Heart right ventricle (tissue), 16 donors: ENCODE data around the gene SYPL2. TPM values are rescaled to one million over a fixed set of nuclear protein-coding genes. Genes with fewer than 3 reads are reported as not detected.

Experiments
- ATAC-seq, 8 donors: fragments of 200-7000 bp; cut with Tn5 transposase; one replicate each; pipeline ENCODE4 v1.9.1; 2020; ENCODE audit warnings: mild to moderate bottlenecking in 8 of 8, moderate library complexity in 8 of 8, moderate number of reproducible peaks in 1 of 8
- DNase-seq, 2 donors: peaks; one replicate each; pipeline ENCODE4 v3.0.0-alpha.2; 2020
- H3K27ac ChIP-seq, 10 donors: fragments of 200-600 bp; sonication (generic) in 2 of 10; one replicate each; pipeline versions ENCODE4 v1.5.0 to v1.8.0; 2020 to 2022; ENCODE audit warnings: mild to moderate bottlenecking in 3 of 10
- H3K27me3 ChIP-seq, 7 donors: fragments of 200-600 bp; one replicate each; pipeline ENCODE4 v1.8.0; 2021 to 2022; ENCODE audit warnings: mild to moderate bottlenecking in 2 of 7
- H3K36me3 ChIP-seq, 9 donors: fragments of 200-600 bp; sonication (generic) in 1 of 9; one replicate each; pipeline versions ENCODE4 v1.5.0 to v1.8.0; 2020 to 2022; ENCODE audit warnings: mild to moderate bottlenecking in 2 of 9
- H3K4me1 ChIP-seq, 9 donors: fragments of 200-600 bp; sonication (generic) in 1 of 9; one replicate each; pipeline versions ENCODE4 v1.5.0 to v1.8.0; 2020 to 2022; ENCODE audit warnings: mild to moderate bottlenecking in 4 of 9
- H3K4me3 ChIP-seq, 10 donors: fragments of 200-600 bp; sonication (generic) in 2 of 10; one replicate each; pipeline versions ENCODE4 v1.5.0 to v1.8.0; 2020 to 2022; ENCODE audit warnings: mild to moderate bottlenecking in 7 of 10, moderate library complexity in 2 of 10
- H3K9me3 ChIP-seq, 11 donors: fragments of 200-600 bp in 10 of 11; sonication (generic) in 2 of 11; one replicate each; pipeline versions ENCODE4 v1.5.0 to v1.8.0; 2013 to 2022; ENCODE audit warnings: mild to moderate bottlenecking in 2 of 11, control low read depth in 1 of 11, moderate library complexity in 1 of 11
- WGBS, 2 donors: extraction: QIAGEN DNeasy Blood & Tissue Kit; methylation state at CpG; one replicate each; pipeline ENCODE4 v1.1.7; 2013; ENCODE audit warnings: inconsistent platforms in 1 of 2; 5-methylcytosine and 5-hydroxymethylcytosine counted together
- intact Hi-C, 10 donors: fragments of 100-400 bp; cut with DNase I; formaldehyde crosslinking; loops; one replicate each; pipeline versions ENCODE4 v1.11.1 to v1.14.2; 2022
- polyA plus RNA-seq, 2 donors: library from polyadenylated mRNA; stranded (reverse); fragments of 200-250 nt; gene quantifications; one replicate each; pipeline ENCODE4 v1.2.3, GENCODE V29; 2013
- total RNA-seq, 10 donors: library from RNA; stranded (reverse); fragmentation: NEBNext Ultra II Directional in 3 of 10; extraction: Animal tissue kit (Norgen Biotek cat#: 25700) in 3 of 10; gene quantifications; one replicate each; pipeline versions ENCODE4 v1.2.1 to v1.2.4, GENCODE V29; 2021 to 2023
- TF ChIP-seq, protein P1 (sequence below), 9 donors: fragments of 200-600 bp; sonication (generic) in 2 of 9; IDR thresholded peaks; one replicate each; pipeline versions ENCODE4 v1.5.0 to v1.8.0; 2021 to 2022; ENCODE audit warnings: antibody characterized with exemption in 9 of 9, mild to moderate bottlenecking in 5 of 9, moderate library complexity in 1 of 9
- donor health status: Arrhythmogenic right ventricular cardiomyopathy.
- donor health status: ischemic (EF 13 %, LVEDD 7.1; RV severe dilation, severe dysfunction).
- donor health status: healthy with polysubstance abuse.
- donor health status: DM: no; HTN: yes; CAD: no.
- donor health status: DM: no; HTN: no; CAD: no.
- donor health status: ischemic (EF 25% LVEDD 6.9; RV normal size, moderate dysfunction).
- donor health status: ischemic (EF 25% LVEDD 5.7; RV mildly dilated, moderate dysfunction).
- donor health status: healthy.
- donor health status: DM: yes; HTN: yes; CAD: no.
- donor health status: Ischemic cardiomyopathy.
- donor health status: ischemic (EF 35%, LVEDD 5.7; RV mildly dilated, moderate dysfunction).
- donor health status: nonischemic (EF 11% LVEDD 7.7; RV severe dilation, severe dysfunction).
- donor health status: DM: yes; HTN: yes; CAD: no.
- donor health status: PGD.
- donor health status: ischemic (EF 29% LVEDD 5.4; RV normal size, mild dysfunction).
- donor health status: nonischemic (EF 23%, LVEDD 6.1; RV moderate dilation, normal function).

SYPL2 gene
- total and polyA plus RNA-seq, 12 donors: 15.0 to 47.3 (median 26.8) TPM

DNA sequence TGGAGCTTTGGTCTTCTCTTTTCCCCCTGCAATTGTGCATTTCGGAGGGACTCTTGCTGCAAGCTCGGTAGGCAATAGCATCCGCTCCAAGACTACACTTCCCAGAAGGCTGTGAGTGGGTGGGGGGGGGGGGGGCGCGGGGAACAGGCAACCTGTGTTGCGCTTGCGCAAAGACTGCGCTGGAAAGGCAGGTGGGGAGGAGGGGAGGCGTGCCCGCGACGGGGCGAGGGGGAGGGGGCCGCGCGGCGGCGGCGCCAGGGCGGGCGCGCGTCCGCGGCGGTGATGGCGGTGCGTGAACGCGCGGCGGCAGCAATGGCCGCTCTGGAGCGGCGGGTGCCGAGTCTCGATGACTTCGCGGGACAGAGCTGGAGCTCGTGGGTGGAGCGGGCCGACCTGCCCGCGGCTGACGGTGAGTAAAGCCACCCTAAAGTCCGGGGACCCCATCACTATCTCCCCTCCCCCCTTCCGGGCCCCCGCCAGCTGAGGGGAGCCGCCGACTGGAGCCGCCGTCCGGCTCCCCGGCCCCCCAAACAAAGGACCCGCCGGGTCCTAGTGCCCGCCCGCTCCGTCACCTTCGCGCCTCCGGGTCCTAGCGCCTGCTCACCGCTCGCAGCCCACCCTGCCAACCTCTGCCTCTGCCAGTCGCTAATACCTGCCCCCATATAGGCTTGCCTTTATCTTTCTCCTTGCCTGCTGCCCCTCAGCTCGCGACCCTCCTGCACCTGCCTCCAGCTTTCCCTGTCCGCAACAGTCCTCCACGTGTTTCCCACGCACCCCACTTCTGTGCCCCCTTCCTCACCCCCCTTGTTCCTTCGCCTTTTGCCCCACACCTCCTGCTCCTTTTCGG is 17.5 kb downstream of the SYPL2 start, which contains the start of gene ATXN7L2:
Gene ATXN7L2 (plus strand): TSS at position 234 of the 847 bp plus-strand sequence. CDS start 49 bp downstream, at position 283.
- 1% methylated on average over 38 to 73 of the region's 73 CpGs for WGBS, 2 donors
- ATAC-seq (peak; percentile 89 to 96 (median 93)), DNase-seq (peak; percentile 91 to 94)
- H3K9me3 ChIP-seq: no peaks in the 10 kb centered on the region
- peaks cover 8 to 23% (median 18%) of the 10 kb centered on the region in 9 donors for H3K4me1 ChIP-seq
- peaks cover 0 to 32% (median 4%) of the 10 kb centered on the region in 9 donors for H3K36me3 ChIP-seq
- H3K27me3 ChIP-seq: peaks cover 0 to 9% (median 0%) of the 10 kb centered on the region in 7 donors
- peak within 1 kb of the TSS; percentile 33 to 90 (median 82) for H3K4me3 ChIP-seq
- H3K27ac ChIP-seq: peak within 1 kb of the TSS; percentile 96 to 99 (median 98)
- intact Hi-C loops: loop anchor here in 2 of 10 donors (5.0 to 10.0 kb wide), 2 partner anchors 57 to 59 kb away; partner anchors contain the start of gene PSMA5 (in 2 of the 2)
- TF ChIP-seq, protein P1, sequence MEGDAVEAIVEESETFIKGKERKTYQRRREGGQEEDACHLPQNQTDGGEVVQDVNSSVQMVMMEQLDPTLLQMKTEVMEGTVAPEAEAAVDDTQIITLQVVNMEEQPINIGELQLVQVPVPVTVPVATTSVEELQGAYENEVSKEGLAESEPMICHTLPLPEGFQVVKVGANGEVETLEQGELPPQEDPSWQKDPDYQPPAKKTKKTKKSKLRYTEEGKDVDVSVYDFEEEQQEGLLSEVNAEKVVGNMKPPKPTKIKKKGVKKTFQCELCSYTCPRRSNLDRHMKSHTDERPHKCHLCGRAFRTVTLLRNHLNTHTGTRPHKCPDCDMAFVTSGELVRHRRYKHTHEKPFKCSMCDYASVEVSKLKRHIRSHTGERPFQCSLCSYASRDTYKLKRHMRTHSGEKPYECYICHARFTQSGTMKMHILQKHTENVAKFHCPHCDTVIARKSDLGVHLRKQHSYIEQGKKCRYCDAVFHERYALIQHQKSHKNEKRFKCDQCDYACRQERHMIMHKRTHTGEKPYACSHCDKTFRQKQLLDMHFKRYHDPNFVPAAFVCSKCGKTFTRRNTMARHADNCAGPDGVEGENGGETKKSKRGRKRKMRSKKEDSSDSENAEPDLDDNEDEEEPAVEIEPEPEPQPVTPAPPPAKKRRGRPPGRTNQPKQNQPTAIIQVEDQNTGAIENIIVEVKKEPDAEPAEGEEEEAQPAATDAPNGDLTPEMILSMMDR (IDR thresholded peaks at IDR 0.05): no peak

DNA sequence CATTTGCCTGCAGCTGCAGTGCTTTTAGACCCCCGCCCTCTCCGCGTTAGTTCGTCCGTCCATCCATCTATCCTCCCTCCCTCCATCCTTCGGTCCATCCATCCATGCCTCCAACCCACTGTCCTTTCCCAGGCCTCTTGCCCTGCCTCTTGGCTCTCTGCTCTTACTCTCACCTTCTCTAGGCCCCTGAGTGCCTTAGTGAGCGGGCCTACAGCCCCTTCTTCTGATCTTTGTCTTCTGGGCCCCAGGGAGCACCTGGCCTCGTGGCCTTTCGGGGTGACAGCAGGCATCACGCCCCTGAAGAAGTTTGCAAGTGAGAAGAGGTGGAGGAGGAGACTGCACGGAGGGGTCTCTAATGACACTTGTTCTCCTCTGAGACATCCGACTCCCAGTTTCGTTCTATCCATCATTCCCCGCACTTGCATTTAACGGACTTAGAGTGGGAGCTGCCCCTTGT is 18.2 kb downstream of the SYPL2 start:
- peaks cover 0 to 35% (median 6%) of the 10 kb centered on the region in 9 donors for H3K36me3 ChIP-seq

DNA sequence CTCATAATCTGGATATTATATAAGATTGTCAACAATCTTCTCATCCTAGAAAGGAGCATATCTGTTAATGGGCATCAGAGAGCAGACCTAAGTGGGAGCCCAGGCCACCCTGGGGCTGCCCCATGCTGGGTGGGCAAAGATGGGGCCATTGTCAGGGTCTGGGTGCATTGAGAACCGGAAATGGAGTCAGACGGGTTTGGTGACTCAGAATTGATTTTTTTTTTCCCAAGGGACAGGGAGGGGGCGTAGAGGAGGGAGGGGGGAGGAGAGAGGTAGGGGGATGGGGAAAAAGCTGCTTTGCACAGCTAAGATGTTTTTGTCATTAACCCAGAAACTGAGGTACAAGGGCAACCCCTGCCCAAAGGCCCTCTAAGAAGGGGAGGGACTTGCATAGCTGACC is 18.7 kb downstream of the SYPL2 start:
- intact Hi-C loops: loop anchor here in 1 of 10 donors (10.0 kb wide), 1 partner anchor 60 kb away; the partner anchor contains the start of gene PSMA5
- Histone ChIP-seq H3K27me3 (peaks cover 0 to 9% (median 0%) of the 10 kb centered on the region in 7 donors), H3K9me3 (no peaks in the 10 kb centered on the region), H3K27ac (no peak overlapping the region), H3K36me3 (peaks cover 0 to 37% (median 2%) of the 10 kb centered on the region in 9 donors), H3K4me1 (peaks cover 8 to 23% (median 18%) of the 10 kb centered on the region in 9 donors), H3K4me3 (peak overlapping the region in 8 of 10 donors; percentile 56 to 90 (median 82))
- WGBS, 2 donors: 35 to 38% methylated on average over 3 of the region's 3 CpGs
- DNase-seq: no peak
- ATAC-seq: no peak
- TF ChIP-seq, protein P1 (IDR thresholded peaks at IDR 0.05): no peak

More for the DNA sequence above, 18.2 kb downstream of the SYPL2 start:
- TF ChIP-seq, protein P1 (IDR thresholded peaks at IDR 0.05): no peak
- Histone ChIP-seq H3K9me3 (no peaks in the 10 kb centered on the region), H3K27ac (peak overlapping the region in 5 of 10 donors; percentile 96 to 99 (median 99)), H3K4me3 (peak overlapping the region; percentile 23 to 90 (median 82)), H3K27me3 (peaks cover 0 to 9% (median 0%) of the 10 kb centered on the region in 7 donors), H3K4me1 (peaks cover 8 to 23% (median 18%) of the 10 kb centered on the region in 9 donors)
- DNase-seq (no peak), ATAC-seq (peak in 2 of 8 donors; percentile 5 to 6)
- 29 to 31% methylated on average over 15 of the region's 15 CpGs for WGBS, 2 donors
- intact Hi-C loops: loop anchor here in 2 of 10 donors (5.0 to 10.0 kb wide), 2 partner anchors 57 to 60 kb away; partner anchors contain the start of gene PSMA5 (in 2 of the 2)

DNA sequence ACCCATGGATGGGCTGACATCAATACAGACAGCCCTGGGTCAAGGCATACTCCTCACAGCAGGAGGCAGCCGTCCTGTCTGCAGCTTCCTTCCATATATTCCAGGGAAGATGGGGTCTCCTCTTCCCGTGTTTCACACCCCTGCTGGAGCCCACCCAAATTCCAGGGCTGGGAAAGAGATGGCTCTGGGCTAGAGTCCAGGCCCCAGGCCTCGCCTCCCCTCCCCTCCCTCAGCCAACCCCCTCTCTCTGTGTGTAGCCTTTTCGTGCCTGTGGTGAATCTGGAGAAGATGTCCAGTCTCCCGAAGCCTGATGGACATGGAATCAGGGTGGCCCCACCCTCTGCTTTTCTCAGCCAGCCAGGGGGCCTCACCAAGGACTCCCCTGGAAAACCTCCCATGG is 20.9 kb downstream of the SYPL2 start:
- 64 to 68% methylated on average over 5 of the region's 5 CpGs for WGBS, 2 donors
- intact Hi-C loops: loop anchor here in 1 of 10 donors (10.0 kb wide), 1 partner anchor 62 kb away; the partner anchor contains the start of gene PSMA5
- Histone ChIP-seq H3K4me3 (no peak overlapping the region), H3K4me1 (peaks cover 8 to 32% (median 21%) of the 10 kb centered on the region in 9 donors), H3K27me3 (peaks cover 0 to 5% (median 0%) of the 10 kb centered on the region in 7 donors), H3K36me3 (peaks cover 0 to 36% (median 0%) of the 10 kb centered on the region in 9 donors), H3K27ac (no peak overlapping the region), H3K9me3 (no peaks in the 10 kb centered on the region)
- DNase-seq (no peak), ATAC-seq (no peak)
- TF ChIP-seq, protein P1 (IDR thresholded peaks at IDR 0.05): no peak
